ENCODE measurements around the gene OXLD1. TPM values are rescaled to one million over a fixed set of nuclear protein-coding genes. Genes with fewer than 3 reads are reported as not detected.

The OXLD1 gene
- 21.6 TPM for total RNA-seq

GRCh38 chr17:81666342-81667191 lies at the start of gene OXLD1, which contains the start of gene CCDC137:
TSS of gene OXLD1 (minus strand) at chr17:81666605. CDS start at chr17:81666577, 28 bp downstream.
TSS of gene CCDC137 (plus strand) at chr17:81666737. CDS start at chr17:81666767, 30 bp downstream.

GRCh38 chr17:81711814-81712467 lies 45.5 kb upstream of the OXLD1 start, which contains the start of gene SLC25A10:
TSS of gene SLC25A10 (plus strand) at chr17:81712284. CDS start at chr17:81712427, 143 bp downstream.

GRCh38 chr17:81702934-81703746 lies 36.7 kb upstream of the OXLD1 start, which contains the start of gene MRPL12:
TSS of gene MRPL12 (plus strand) at chr17:81703367. CDS start at chr17:81703502, 135 bp downstream.

GRCh38 chr17:81683584-81684441 lies 17.4 kb upstream of the OXLD1 start, which contains the start of the genes ARL16 and HGS:
TSS of gene ARL16 (minus strand) at chr17:81683797. CDS start at chr17:81683753, 44 bp downstream.
TSS of gene HGS (plus strand) at chr17:81684011. CDS start at chr17:81684067, 56 bp downstream.

GRCh38 chr17:81656118-81656743 lies 10.2 kb downstream of the OXLD1 start, which contains the start of gene PDE6G:
TSS of gene PDE6G (minus strand) at chr17:81656542. CDS start at chr17:81653305, 3,237 bp downstream.

GRCh38 chr17:81636505-81637288 lies 29.7 kb downstream of the OXLD1 start, which contains the start of the genes NPLOC4 and TSPAN10:
TSS of gene NPLOC4 (minus strand) at chr17:81637112. CDS start at chr17:81636930, 182 bp downstream.
TSS of gene TSPAN10 (plus strand) at chr17:81637196. CDS start at chr17:81642413, 5,217 bp downstream.

Other genes with a start within 250 kb of the OXLD1 start
- gene ACTG1, start 153.8 kb downstream of the OXLD1 start, total RNA-seq: 5,635 TPM
- gene FSCN2, start 138.2 kb downstream of the OXLD1 start, total RNA-seq: 7.9 TPM
- gene FAAP100, start 114.3 kb downstream of the OXLD1 start, total RNA-seq: 44.5 TPM
- gene NPLOC4, start 29.5 kb downstream of the OXLD1 start, total RNA-seq: 75.5 TPM
- 39.1 TPM for gene TSPAN10, start 29.4 kb downstream of the OXLD1 start, total RNA-seq
- gene PDE6G, start 10.1 kb downstream of the OXLD1 start, total RNA-seq: 6.4 TPM
- 33.9 TPM for gene CCDC137, start 132 bp upstream of the OXLD1 start, total RNA-seq
- gene ARL16, start 17.2 kb upstream of the OXLD1 start, total RNA-seq: 39.8 TPM
- gene HGS, start 17.4 kb upstream of the OXLD1 start, total RNA-seq: 54.9 TPM
- 9.3 TPM for gene MRPL12, start 36.8 kb upstream of the OXLD1 start, total RNA-seq
- gene SLC25A10, start 45.7 kb upstream of the OXLD1 start, total RNA-seq: 12.3 TPM
- 0.27 TPM for gene GCGR, start 137.5 kb upstream of the OXLD1 start, total RNA-seq
- gene MCRIP1, start 166.7 kb upstream of the OXLD1 start, total RNA-seq: 76.1 TPM
- gene PPP1R27, start 168.4 kb upstream of the OXLD1 start, total RNA-seq: not detected
- 232 TPM for gene P4HB, start 193.9 kb upstream of the OXLD1 start, total RNA-seq
- 54.5 TPM for gene ARHGDIA, start 204.7 kb upstream of the OXLD1 start, total RNA-seq
- gene ALYREF, start 225.0 kb upstream of the OXLD1 start, total RNA-seq: 77.1 TPM
- 86.6 TPM for gene ANAPC11, start 225.1 kb upstream of the OXLD1 start, total RNA-seq
- gene NPB, start 235.6 kb upstream of the OXLD1 start, total RNA-seq: 4.9 TPM
- 16.2 TPM for gene PCYT2, start 244.8 kb upstream of the OXLD1 start, total RNA-seq